Endothelial cell of umbilical vein (primary cell): Measurements from ENCODE around the gene ARFIP1. TPM values are rescaled to one million over a fixed set of nuclear protein-coding genes. Genes with fewer than 3 reads are reported as not detected.

Source experiments
- BruUV-seq: library from RNA; stranded (reverse); fragments of 400-500 nt; replicated peaks from 2 replicates; lab custom pipeline; 2021; lab: Mats Ljungman, UMichigan
- CTCF ChIA-PET: fragments of 300-600, 350-600 bp; sonication (Branson Sonifier 250); formaldehyde crosslinking; loops from one replicate; lab custom pipeline; 2021; ENCODE audit warnings: antibody characterized with exemption, inconsistent platforms; lab: Charles Lee
- POLR2A ChIA-PET: fragments of 300-600, 350-600 bp; sonication (Branson Sonifier 250); formaldehyde crosslinking; loops from one replicate; lab custom pipeline; 2021; ENCODE audit warnings: antibody characterized with exemption, inconsistent platforms; lab: Charles Lee
- DNase-seq: peaks from one replicate; pipeline ENCODE4 v3.0.0-alpha.2; 2011; ENCODE audit warnings: low read depth, low spot score
- FAIRE-seq: peaks from 2 replicates; lab custom pipeline; 2011; peaks lifted over from hg19 to GRCh38; lab: Jason Lieb, UNC
- H2AFZ ChIP-seq: 2 replicates; pipeline ENCODE4 v1.6.0; 2012; ENCODE audit warnings: low read depth, low read length, control low read depth, inconsistent platforms
- H3K27ac ChIP-seq: 2 replicates; pipeline ENCODE4 v1.5.1; 2011; ENCODE audit warnings: low read depth, mild to moderate bottlenecking, control low read depth, low read length, moderate library complexity; ENCODE audit not compliant: insufficient read depth
- H3K27me3 ChIP-seq, 2 experiments: 2 replicates each; pipeline versions ENCODE4 v1.6.0 to v1.6.1; 2011; ENCODE audit warnings: low read length in 2 of 2, mixed read lengths in 1 of 2; ENCODE audit not compliant: control insufficient read depth in 2 of 2, insufficient read depth in 2 of 2
- H3K36me3 ChIP-seq, 2 experiments: 2 replicates in 1 of 2; 3 replicates in 1 of 2; pipeline ENCODE4 v1.5.1; 2011; ENCODE audit warnings: low read length in 2 of 2, mild to moderate bottlenecking in 1 of 2, moderate library complexity in 1 of 2; ENCODE audit not compliant: control insufficient read depth in 2 of 2, insufficient read depth in 2 of 2; ENCODE audit errors: extremely low read depth in 1 of 2
- H3K4me1 ChIP-seq: 3 replicates; pipeline ENCODE4 v1.5.1; 2011; ENCODE audit warnings: mild to moderate bottlenecking, low read length; ENCODE audit not compliant: control insufficient read depth, insufficient read depth; ENCODE audit errors: extremely low read depth
- H3K4me2 ChIP-seq: 2 replicates; pipeline ENCODE4 v1.6.1; 2011; ENCODE audit warnings: low read length, control low read depth, mixed read lengths; ENCODE audit not compliant: insufficient read depth
- H3K4me3 ChIP-seq, 3 experiments: fragments of 200-600 bp in 1 of 3; sonication (generic), shearing (Covaris generic) in 1 of 3; replicated peaks in 1 of 3; 2 replicates each; pipeline ENCODE4 v1.5.1; 2011 to 2016; ENCODE audit warnings: control low read depth in 3 of 3, low read length in 3 of 3, mild to moderate bottlenecking in 2 of 3, inconsistent platforms in 1 of 3, low read depth in 1 of 3, moderate library complexity in 1 of 3; ENCODE audit not compliant: insufficient read depth in 1 of 3
- H3K79me2 ChIP-seq: 2 replicates; pipeline ENCODE4 v1.6.0; 2012; ENCODE audit warnings: low read length, inconsistent platforms; ENCODE audit not compliant: control insufficient read depth, insufficient read depth
- H3K9ac ChIP-seq: replicated peaks from 2 replicates; pipeline ENCODE3; 2011; ENCODE audit warnings: low read length, control low read depth; ENCODE audit not compliant: insufficient read depth; ENCODE audit errors: extremely low read depth
- H3K9me1 ChIP-seq: replicated peaks from 3 replicates; pipeline ENCODE4 v1.6.0; 2011; ENCODE audit warnings: mild to moderate bottlenecking, low read length; ENCODE audit not compliant: control insufficient read depth, insufficient read depth; ENCODE audit errors: extremely low read depth
- H3K9me3 ChIP-seq: replicated peaks from 2 replicates; pipeline ENCODE4 v1.5.1; 2012; ENCODE audit warnings: low read length, inconsistent platforms; ENCODE audit not compliant: control insufficient read depth, insufficient read depth
- H4K20me1 ChIP-seq: replicated peaks from 2 replicates; pipeline ENCODE3; 2011; ENCODE audit warnings: mild to moderate bottlenecking, low read length; ENCODE audit not compliant: control insufficient read depth, insufficient read depth; ENCODE audit errors: extremely low read depth
- CTCF ChIP-seq, 2 donors: IDR thresholded peaks; 1 replicate in 1 of 2; 2 replicates in 1 of 2; pipeline ENCODE4 v1.5.1; 2011; ENCODE audit warnings: low read length in 2 of 2, mild to moderate bottlenecking in 2 of 2, moderate library complexity in 2 of 2, control low read depth in 1 of 2, inconsistent platforms in 1 of 2, low read depth in 1 of 2; ENCODE audit not compliant: insufficient read depth in 1 of 2; ENCODE audit errors: extremely low read depth in 1 of 2
- EZH2 ChIP-seq: IDR thresholded peaks from 2 replicates; pipeline ENCODE4 v1.6.1; 2012; ENCODE audit warnings: borderline replicate concordance, low read depth, mild to moderate bottlenecking, moderate library complexity, low read length, inconsistent platforms; ENCODE audit not compliant: severe bottlenecking
- FOS ChIP-seq: IDR thresholded peaks from 2 replicates; pipeline ENCODE4 v1.6.1; 2011; ENCODE audit warnings: mild to moderate bottlenecking, low read length, moderate library complexity, borderline replicate concordance; ENCODE audit not compliant: insufficient read depth
- GATA2 ChIP-seq: IDR thresholded peaks from 2 replicates; pipeline ENCODE4 v1.7.0; 2011; ENCODE audit warnings: low read depth, mild to moderate bottlenecking, moderate library complexity, mixed read lengths, low read length; ENCODE audit not compliant: insufficient read length, insufficient read depth
- JUN ChIP-seq: IDR thresholded peaks from 2 replicates; pipeline ENCODE4 v1.6.1; 2011; ENCODE audit warnings: borderline replicate concordance, low read depth; ENCODE audit not compliant: insufficient read length, insufficient read depth
- MYC ChIP-seq: IDR thresholded peaks from one replicate; pipeline ENCODE4 v1.6.1; 2011; ENCODE audit warnings: mild to moderate bottlenecking, low read depth, low read length
- POLR2A ChIP-seq: IDR thresholded peaks from 2 replicates; pipeline ENCODE4 v1.6.1; 2012; ENCODE audit warnings: low read depth, mild to moderate bottlenecking, control low read depth, low read length
- POLR2AphosphoS5 ChIP-seq: IDR thresholded peaks from 2 replicates; pipeline ENCODE4 v1.6.1; 2012; ENCODE audit warnings: low read depth, mild to moderate bottlenecking, control low read depth, low read length, moderate library complexity; ENCODE audit not compliant: insufficient read depth
- dilution Hi-C: fragments of 300-500 bp; cut with MboI; formaldehyde crosslinking; loops from one replicate; pipeline ENCODE4 v1.15.0; 2019; ENCODE audit warnings: low sequenced_read_pairs; ENCODE audit not compliant: extremely low pct_ligation_motif_present
- intact Hi-C: fragments of 100-400 bp; cut with micrococcal nuclease; formaldehyde crosslinking; loops from one replicate; pipeline ENCODE4 v1.10.0; 2022
- polyA plus RNA-seq, 4 experiments: library from polyadenylated mRNA; depleted of rRNA in 3 of 4; stranded (reverse) in 3 of 4; unstranded in 1 of 4; fragments of >200 nt; gene quantifications; 2 replicates each; pipeline versions ENCODE4 v1.2.1 to v1.2.3, GENCODE V29; 2011 to 2012; ENCODE audit warnings: missing spikeins in 1 of 4
- total RNA-seq: library from RNA; stranded (reverse); gene quantifications from 2 replicates; pipeline ENCODE4 v1.2.3, GENCODE V29; 2021
- TF ChIP-seq, protein P1 (sequence below): IDR thresholded peaks from 2 replicates; pipeline ENCODE4 v1.6.1; 2011; ENCODE audit not compliant: insufficient read depth, insufficient read length

Gene ARFIP1
- total and polyA plus RNA-seq, 2 donors (not counting 3 experiments of a cell fraction or from before 2014, with no cell fraction given) = 10.0 to 24.2 TPM

DNA sequence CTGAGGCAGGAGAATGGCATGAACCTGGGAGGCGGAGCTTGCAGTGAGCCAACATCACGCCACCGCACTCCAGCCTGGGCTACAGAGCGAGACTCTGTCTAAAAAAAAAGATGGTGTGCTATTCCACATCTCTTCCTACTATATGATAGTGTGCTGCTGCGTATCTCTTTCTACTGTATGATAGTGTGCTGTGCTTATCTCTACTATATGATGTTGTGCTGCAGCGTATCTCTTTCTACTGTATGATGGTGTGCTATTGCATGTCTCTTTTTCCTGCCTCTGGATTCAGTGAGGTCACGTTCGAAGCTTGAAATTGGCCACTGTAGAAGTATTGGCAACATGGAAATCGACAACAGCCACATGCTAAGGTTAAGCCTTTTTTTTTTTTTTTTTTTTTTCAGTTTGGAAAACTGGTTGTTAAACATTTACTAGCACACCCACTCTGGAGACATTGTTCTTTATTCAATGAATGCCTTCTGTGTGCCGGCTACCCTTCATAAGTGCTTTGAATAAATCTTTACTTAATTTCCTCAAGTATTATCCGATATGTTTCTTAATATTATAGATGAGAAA, 31.0 kb downstream of the ARFIP1 start:
- intact Hi-C loops (no loop called here), dilution Hi-C loops (no loop called here)
- no TSS peak for BruUV-seq
- CTCF ChIA-PET = interaction anchor here (1.9 kb wide), 1 partner anchor 9 kb away, joined by 4 read pairs; no protein-coding TSS in a partner anchor
- Histone ChIP-seq H4K20me1 (peaks cover 3% of the 10 kb centered on the region), H3K79me2 (peaks cover 14% of the 10 kb centered on the region), H2AFZ (no peak overlapping the region), H3K27me3 (no peaks in the 10 kb centered on the region), H3K4me2 (no peak overlapping the region), H3K36me3 (no peaks in the 10 kb centered on the region), H3K9me1 (no peaks in the 10 kb centered on the region), H3K9me3 (no peaks in the 10 kb centered on the region), H3K4me1 (no peaks in the 10 kb centered on the region), H3K9ac (no peak overlapping the region), H3K27ac (no peak overlapping the region), H3K4me3 (no peak overlapping the region)
- TF ChIP-seq EZH2 (no peak), JUN (no peak), GATA2 (no peak), FOS (no peak), POLR2A (no peak), MYC (no peak), CTCF (IDR thresholded peaks at IDR 0.05; ENCODE audit: extremely low read depth in 1 of 2, insufficient read depth in 1 of 2, low read depth in 1 of 2, low read length in 2 of 2) (no peak), POLR2AphosphoS5 (no peak)
- TF ChIP-seq, protein P1, sequence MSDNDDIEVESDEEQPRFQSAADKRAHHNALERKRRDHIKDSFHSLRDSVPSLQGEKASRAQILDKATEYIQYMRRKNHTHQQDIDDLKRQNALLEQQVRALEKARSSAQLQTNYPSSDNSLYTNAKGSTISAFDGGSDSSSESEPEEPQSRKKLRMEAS = no peak
- FAIRE-seq (no peak), DNase-seq (no peak)
- POLR2A ChIA-PET = no interaction called here
